GM12891 (cell line): Measurements from ENCODE around the gene KCNIP4.

Experiments used
- DNase-seq: peaks from one replicate; pipeline ENCODE4 v3.0.0; 2011; ENCODE audit warnings: low spot score; ENCODE audit not compliant: insufficient read length
- FAIRE-seq: peaks from 2 replicates; lab custom pipeline; 2011; peaks lifted over from hg19 to GRCh38; lab: Jason Lieb, UNC
- PAX5 ChIP-seq: IDR thresholded peaks from 2 replicates; pipeline ENCODE4 v1.6.1; 2011; ENCODE audit warnings: low read length, moderate library complexity, mild to moderate bottlenecking; ENCODE audit not compliant: insufficient read depth, severe bottlenecking
- POLR2A ChIP-seq: IDR thresholded peaks from 2 replicates; pipeline ENCODE4 v1.6.1; 2011; ENCODE audit warnings: low read depth, low read length, control low read depth
- POLR2AphosphoS5 ChIP-seq: IDR thresholded peaks from 2 replicates; pipeline ENCODE4 v1.6.1; 2011; ENCODE audit warnings: low read depth, low read length, control low read depth
- POU2F2 ChIP-seq: IDR thresholded peaks from 2 replicates; pipeline ENCODE4 v1.6.1; 2011; ENCODE audit warnings: low read depth, mild to moderate bottlenecking, control low read depth, low read length, moderate library complexity
- SPI1 ChIP-seq: IDR thresholded peaks from 2 replicates; pipeline ENCODE4 v1.6.1; 2011; ENCODE audit warnings: low read depth, low read length, control low read depth
- TAF1 ChIP-seq: IDR thresholded peaks from 2 replicates; pipeline ENCODE4 v1.6.1; 2011; ENCODE audit warnings: low read depth, low read length, control low read depth

Gene KCNIP4

DNA sequence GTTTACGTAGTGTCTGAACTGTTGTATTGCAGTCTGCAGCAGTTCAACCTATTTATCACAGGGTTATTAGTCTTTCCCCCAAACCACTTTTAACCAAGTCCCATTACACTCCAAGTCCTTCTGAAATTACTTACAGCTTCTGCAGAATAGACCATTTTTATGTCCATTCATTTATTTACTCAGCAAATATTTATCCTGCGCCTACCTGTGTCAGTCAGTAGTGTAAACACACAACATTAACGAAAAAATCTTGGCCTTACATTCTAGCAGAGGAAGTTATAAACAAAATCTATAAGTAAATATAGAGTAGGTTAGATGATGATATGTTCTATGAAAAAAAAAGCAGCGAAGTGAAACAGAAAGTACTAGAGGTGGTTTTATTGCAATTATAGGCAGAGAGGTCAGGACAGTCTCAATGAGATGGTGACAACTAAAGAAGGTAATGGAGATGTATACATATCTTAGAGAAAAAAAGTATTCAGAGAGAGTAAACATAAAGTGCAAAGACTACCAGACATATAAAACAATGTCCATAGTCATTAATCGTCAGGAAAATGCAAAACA is 534.7 kb downstream of the KCNIP4 start:
- DNase-seq (no peak), FAIRE-seq (no peak)
- TF ChIP-seq POLR2AphosphoS5 (no peak), POU2F2 (no peak), TAF1 (no peak), SPI1 (no peak)

DNA sequence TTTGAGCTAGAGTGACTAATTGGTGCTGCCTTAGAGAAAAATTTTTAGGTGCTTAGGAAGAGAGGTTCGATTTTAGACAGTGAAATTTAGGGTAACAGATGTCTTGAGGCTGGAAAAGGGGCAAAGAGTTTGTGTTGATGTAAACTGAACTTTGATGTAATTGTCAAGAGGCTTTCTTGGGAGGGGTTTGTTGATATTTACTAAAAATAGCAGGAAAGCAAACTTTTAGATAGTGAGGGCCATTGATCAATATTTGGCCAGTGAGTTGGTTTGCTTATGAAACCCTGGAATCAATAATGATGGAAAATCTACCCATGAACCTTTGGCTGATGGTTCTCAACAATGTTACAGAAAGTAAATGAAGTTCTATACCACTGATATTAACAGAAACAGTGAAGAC is 537.5 kb downstream of the KCNIP4 start:
- TF ChIP-seq POU2F2, result no peak
- TF ChIP-seq POLR2AphosphoS5, result no peak
- TF ChIP-seq SPI1, result no peak
- no peak for TF ChIP-seq TAF1
- TF ChIP-seq POLR2A, result no peak
- no peak for TF ChIP-seq PAX5
- DNase-seq (no peak), FAIRE-seq (no peak)

DNA sequence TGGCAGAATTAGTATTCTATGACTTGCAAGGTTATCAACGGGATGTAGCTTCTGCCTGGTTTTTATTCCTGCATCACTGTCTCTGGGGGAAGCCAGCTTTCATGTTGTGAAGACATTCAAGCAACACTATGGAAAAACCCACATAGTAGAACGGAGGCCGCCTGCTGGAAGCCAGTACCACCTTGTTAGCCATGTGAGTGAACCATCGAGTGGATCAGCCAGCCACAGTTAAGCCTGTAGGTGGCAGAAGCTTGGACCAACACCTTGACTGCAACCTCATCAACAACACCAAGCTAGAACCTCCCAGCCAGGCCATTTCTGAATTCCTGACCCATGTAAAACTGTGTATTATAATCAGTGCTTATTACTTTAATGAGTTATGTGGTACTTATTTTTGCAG is 538.2 kb downstream of the KCNIP4 start:
- FAIRE-seq, result no peak
- no peak for DNase-seq
- no peak for TF ChIP-seq SPI1
- no peak for TF ChIP-seq POLR2A
- no peak for TF ChIP-seq POU2F2
- no peak for TF ChIP-seq PAX5
- no peak for TF ChIP-seq TAF1
- no peak for TF ChIP-seq POLR2AphosphoS5

DNA sequence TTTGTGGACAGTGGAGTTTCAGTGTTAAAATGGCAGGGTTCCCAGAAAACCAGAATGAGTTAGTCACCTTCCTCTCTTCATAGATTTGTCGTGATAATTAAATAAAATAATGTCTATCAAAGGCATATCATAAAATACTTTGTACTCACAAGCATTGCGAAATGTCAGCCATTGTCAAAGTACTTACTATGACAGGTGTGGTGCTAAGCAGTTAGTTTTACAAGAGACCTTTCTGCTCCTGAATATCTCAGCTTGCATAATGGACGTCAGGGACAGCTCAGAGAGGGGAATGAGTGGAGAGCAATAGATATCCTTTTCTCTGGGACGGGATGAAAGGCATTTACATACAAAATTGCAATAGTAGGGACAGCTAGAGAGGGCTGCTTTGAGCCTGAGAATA is 560.9 kb downstream of the KCNIP4 start:
- TF ChIP-seq POLR2A (no peak), POU2F2 (no peak), SPI1 (no peak), PAX5 (no peak), TAF1 (no peak), POLR2AphosphoS5 (no peak)
- no peak for DNase-seq
- FAIRE-seq, result no peak

DNA sequence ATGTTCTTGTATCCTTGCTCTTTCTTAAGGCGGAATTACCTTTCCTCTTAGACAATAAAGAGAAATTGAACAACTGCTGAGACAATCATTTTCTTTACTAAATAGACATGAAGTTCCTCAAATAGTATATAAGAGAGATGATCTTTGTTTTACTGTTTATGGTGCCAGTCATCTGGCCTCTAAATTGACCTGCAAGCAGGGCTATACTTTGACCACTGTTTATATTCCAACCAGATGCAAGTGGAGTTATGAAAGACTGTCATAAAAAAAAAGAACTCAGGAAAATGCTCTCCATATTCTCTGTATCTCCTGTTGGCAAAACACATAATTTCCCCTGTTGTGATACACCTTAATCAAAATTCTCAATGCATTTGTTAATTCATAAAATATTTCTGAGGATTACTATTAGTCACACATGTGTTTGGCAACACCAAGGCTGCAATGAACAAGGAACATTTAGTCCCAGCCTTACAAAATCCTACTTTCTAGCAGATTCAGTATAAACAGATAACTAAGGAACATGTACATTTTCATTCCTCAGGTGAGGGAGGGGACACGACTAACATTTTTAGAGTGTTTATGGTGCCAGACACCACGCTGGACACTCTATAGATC is 562.3 kb downstream of the KCNIP4 start:
- TF ChIP-seq PAX5 (no peak), POLR2AphosphoS5 (no peak), TAF1 (no peak), POU2F2 (no peak), POLR2A (no peak), SPI1 (no peak)
- no peak for DNase-seq
- no peak for FAIRE-seq

DNA sequence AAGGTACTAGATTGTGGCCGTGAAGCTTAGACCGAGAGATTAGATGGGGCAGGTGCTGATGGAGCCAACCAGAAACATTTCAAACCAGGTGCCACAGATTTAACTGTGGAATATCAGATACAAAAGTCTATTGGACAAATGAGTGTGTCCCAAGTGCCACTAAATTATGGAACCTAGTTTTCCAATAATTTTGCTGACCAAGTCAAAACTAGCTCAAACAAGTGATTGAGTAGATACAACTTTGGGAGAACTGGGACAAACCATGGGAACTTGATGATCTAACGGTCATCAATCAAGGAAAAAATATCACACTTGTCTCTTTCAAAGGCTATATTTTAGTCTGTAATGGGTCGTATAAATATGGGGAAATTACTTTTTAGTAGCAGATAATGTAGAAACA is 562.9 kb downstream of the KCNIP4 start:
- no peak for DNase-seq
- FAIRE-seq, result no peak
- TF ChIP-seq POU2F2, result no peak
- no peak for TF ChIP-seq POLR2A
- TF ChIP-seq SPI1, result no peak
- TF ChIP-seq PAX5, result no peak
- no peak for TF ChIP-seq POLR2AphosphoS5
- no peak for TF ChIP-seq TAF1

DNA sequence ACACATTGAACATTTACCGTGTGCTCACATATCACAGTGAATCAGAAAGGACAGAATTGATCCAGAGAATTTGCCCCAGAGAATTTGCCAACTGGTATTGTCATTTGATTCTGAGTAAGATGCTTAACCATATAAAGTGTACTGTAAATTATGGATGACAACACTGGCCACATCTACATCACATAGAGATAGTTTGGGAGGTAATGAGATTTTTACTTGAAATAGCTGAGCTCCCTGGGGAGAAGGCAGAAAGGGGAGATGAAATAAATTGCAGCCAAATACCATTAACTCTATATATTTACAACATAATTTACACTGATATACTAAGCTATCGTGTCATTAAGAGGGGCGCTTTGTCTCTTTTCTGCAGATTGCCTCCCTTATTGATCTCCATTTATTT is 564.0 kb downstream of the KCNIP4 start:
- TF ChIP-seq PAX5, result no peak
- no peak for TF ChIP-seq SPI1
- TF ChIP-seq POLR2AphosphoS5, result no peak
- no peak for TF ChIP-seq TAF1
- TF ChIP-seq POLR2A, result no peak
- no peak for TF ChIP-seq POU2F2
- DNase-seq (no peak), FAIRE-seq (no peak)

DNA sequence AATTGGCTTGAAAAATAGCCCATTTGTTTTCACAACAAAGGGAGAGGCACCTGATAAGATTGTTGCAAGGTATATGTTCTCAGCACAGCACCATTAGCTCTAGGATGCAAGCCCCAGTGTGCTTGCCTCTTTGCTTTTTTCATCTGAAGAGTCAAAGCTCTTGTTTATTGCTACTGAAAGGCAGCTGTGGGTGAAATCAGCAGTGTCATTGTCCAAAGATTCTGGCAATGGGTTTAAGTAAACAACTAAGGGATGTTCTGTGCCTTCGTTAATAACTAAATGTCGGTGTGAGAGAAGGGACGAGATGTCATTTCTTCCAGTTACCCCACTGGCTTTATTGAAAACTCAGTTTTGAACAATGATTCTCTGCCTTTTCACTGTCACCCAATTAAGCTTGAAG is 567.7 kb downstream of the KCNIP4 start:
- FAIRE-seq (no peak), DNase-seq (no peak)
- TF ChIP-seq POU2F2 (no peak), PAX5 (no peak), POLR2A (no peak), TAF1 (no peak), SPI1 (no peak), POLR2AphosphoS5 (no peak)

DNA sequence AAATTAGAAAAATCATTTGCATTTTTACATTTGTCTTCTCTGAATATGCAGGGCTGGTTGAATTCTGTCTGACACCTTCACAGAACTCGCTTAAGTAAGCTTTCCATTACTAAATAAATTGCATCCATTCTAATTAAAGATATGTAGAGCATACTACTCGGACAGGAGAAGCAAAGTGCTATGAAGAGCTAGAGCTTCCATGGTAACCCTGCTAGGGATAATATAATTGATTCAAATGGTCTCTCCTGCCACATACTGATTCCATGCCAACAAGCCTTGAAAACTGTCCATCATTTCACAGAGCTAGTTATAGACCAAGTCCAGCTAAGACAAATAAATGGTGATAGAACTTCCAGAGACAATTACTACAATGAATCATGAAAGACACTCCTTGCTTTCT is 571.5 kb downstream of the KCNIP4 start:
- FAIRE-seq (no peak), DNase-seq (no peak)
- TF ChIP-seq PAX5, result no peak
- no peak for TF ChIP-seq SPI1
- no peak for TF ChIP-seq TAF1
- no peak for TF ChIP-seq POU2F2
- no peak for TF ChIP-seq POLR2AphosphoS5
- TF ChIP-seq POLR2A, result no peak

DNA sequence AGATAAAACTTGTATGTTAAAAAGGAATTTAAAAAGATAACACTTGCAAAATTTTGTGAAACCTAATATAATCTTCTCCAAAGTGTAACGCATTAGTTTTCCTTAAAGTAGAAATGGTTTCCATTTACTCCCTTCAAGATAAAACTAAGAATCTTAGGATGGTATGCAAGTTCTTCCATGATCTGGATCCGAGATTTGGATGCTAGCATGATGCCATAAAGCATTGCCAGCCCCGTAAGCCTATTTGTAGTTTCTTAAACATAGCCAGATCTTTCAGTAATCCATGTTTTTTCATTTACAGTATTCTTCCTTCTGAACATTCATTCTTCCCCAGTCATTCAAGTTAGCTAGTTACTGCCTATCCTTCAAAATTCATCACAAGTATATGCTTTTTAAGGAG is 572.4 kb downstream of the KCNIP4 start:
- DNase-seq (no peak), FAIRE-seq (no peak)

More for the DNA sequence above, 572.4 kb downstream of the KCNIP4 start:
- TF ChIP-seq PAX5 (no peak), TAF1 (no peak), SPI1 (no peak), POLR2AphosphoS5 (no peak), POU2F2 (no peak), POLR2A (no peak)
